ENCODE results near the gene FAM217B. TPM values are rescaled to one million over a fixed set of nuclear protein-coding genes. Genes with fewer than 3 reads are reported as not detected.
"Not testable (repeated sequence)": the region's sequence is repeated elsewhere in the genome, so short reads cannot be mapped to it uniquely, and the experiment has no call there.

Gene FAM217B
- total RNA-seq, 1 experiment from 2014 or later = 3.6 TPM

GRCh38 chr20:59938696-59939051 lies 1.5 kb upstream of the FAM217B start:
- peak; percentile 19 for DNase-seq (ENCODE audit: low spot score)

GRCh38 chr20:59939052-59939878 lies 924 bp upstream of the FAM217B start:
- no peak for DNase-seq (ENCODE audit: low spot score)

GRCh38 chr20:59939879-59940128 lies 385 bp upstream of the FAM217B start:
- DNase-seq (ENCODE audit: low spot score) = no peak

GRCh38 chr20:59940956-59941294 lies 736 bp downstream of the FAM217B start:
- DNase-seq (ENCODE audit: low spot score) = no peak

- no peak for DNase-seq (ENCODE audit: low spot score)
Measured at GRCh38 chr20:59942245-59942644, 2.1 kb downstream of the FAM217B start.

GRCh38 chr20:59944726-59945125 lies 4.5 kb downstream of the FAM217B start:
- DNase-seq (ENCODE audit: low spot score) = no peak

- DNase-seq (ENCODE audit: low spot score) = no peak
Measured at GRCh38 chr20:59945175-59945574, 5.0 kb downstream of the FAM217B start.

- no peak for DNase-seq (ENCODE audit: low spot score)
Measured at GRCh38 chr20:59945731-59946130, 5.5 kb downstream of the FAM217B start.

- DNase-seq (ENCODE audit: low spot score) = no peak
Measured at GRCh38 chr20:59947376-59947775, 7.2 kb downstream of the FAM217B start.

GRCh38 chr20:59948212-59948611 lies 8.0 kb downstream of the FAM217B start:
- DNase-seq (ENCODE audit: low spot score) = no peak

- DNase-seq (ENCODE audit: low spot score) = peak; percentile 42
Measured at GRCh38 chr20:59948828-59949720, 8.9 kb downstream of the FAM217B start.

GRCh38 chr20:59949911-59950310 lies 9.7 kb downstream of the FAM217B start:
- DNase-seq (ENCODE audit: low spot score) = no peak

GRCh38 chr20:59954718-59955117 lies 14.5 kb downstream of the FAM217B start:
- DNase-seq (ENCODE audit: low spot score) = no peak

GRCh38 chr20:59955131-59955796 lies 15.1 kb downstream of the FAM217B start:
- peak; percentile 28 for DNase-seq (ENCODE audit: low spot score)

GRCh38 chr20:59957568-59957967 lies 17.4 kb downstream of the FAM217B start:
- not testable (repeated sequence) for DNase-seq (ENCODE audit: low spot score)

- no peak for DNase-seq (ENCODE audit: low spot score)
Measured at GRCh38 chr20:59958123-59958522, 17.9 kb downstream of the FAM217B start, which contains the start of gene CDH26. CDH26 (plus strand) TSS chr20:59958423; CDS start chr20:59958727, 304 bp downstream.

- DNase-seq (ENCODE audit: low spot score) = no peak
Measured at GRCh38 chr20:59958626-59959025, 18.4 kb downstream of the FAM217B start.

- DNase-seq (ENCODE audit: low spot score) = no peak
Measured at GRCh38 chr20:59961423-59961822, 21.2 kb downstream of the FAM217B start.

GRCh38 chr20:59962155-59962554 lies 22.0 kb downstream of the FAM217B start:
- no peak for DNase-seq (ENCODE audit: low spot score)

- no peak for DNase-seq (ENCODE audit: low spot score)
Measured at GRCh38 chr20:59966428-59966827, 26.2 kb downstream of the FAM217B start.

GRCh38 chr20:59971428-59971827 lies 31.2 kb downstream of the FAM217B start:
- no peak for DNase-seq (ENCODE audit: low spot score)

GRCh38 chr20:59972037-59972801 lies 32.0 kb downstream of the FAM217B start:
- DNase-seq (ENCODE audit: low spot score) = no peak

All from H4 (cell line).